Prostate gland (tissue), 2 donors: ENCODE measurements around the gene SLAIN2. TPM values are rescaled to one million over a fixed set of nuclear protein-coding genes. Genes with fewer than 3 reads are reported as not detected.

Experiments used
- DNase-seq: peaks from one replicate; pipeline ENCODE4 v3.0.0-alpha.2; 2019; ENCODE audit warnings: low spot score
- H3K27ac ChIP-seq, 2 donors: fragments of 200-600 bp; sonication (generic); 2 replicates each; pipeline ENCODE4 v1.5.1; 2017 to 2019
- H3K27me3 ChIP-seq: fragments of 200-600 bp; sonication (generic); replicated peaks from 2 replicates; pipeline ENCODE4 v1.5.1; 2019; ENCODE audit not compliant: insufficient read depth
- H3K36me3 ChIP-seq, 2 donors: fragments of 200-600 bp; sonication (generic); 1 replicate in 1 of 2; 2 replicates in 1 of 2; pipeline versions ENCODE4 v1.5.1 to v1.8.1; 2017 to 2019
- H3K4me1 ChIP-seq: fragments of 200-600 bp; sonication (generic); replicated peaks from 2 replicates; pipeline ENCODE4 v1.5.1; 2019
- H3K4me3 ChIP-seq, 2 donors: fragments of 200-600 bp; sonication (generic); 2 replicates each; pipeline ENCODE4 v1.5.1; 2017 to 2019
- H3K9me3 ChIP-seq: fragments of 200-600 bp; sonication (generic); 2 replicates; pipeline ENCODE4 v1.5.1; 2017
- CTCF ChIP-seq, 4 experiments: fragments of 200-600 bp in 2 of 4; fragments of 450-650 bp in 2 of 4; sonication (generic) in 2 of 4; IDR thresholded peaks; 1 replicate in 3 of 4; 2 replicates in 1 of 4; pipeline ENCODE4 v1.5.1; 2016 to 2019; ENCODE audit warnings: antibody characterized with exemption in 4 of 4, mild to moderate bottlenecking in 2 of 4, moderate library complexity in 2 of 4
- POLR2A ChIP-seq: fragments of 450-650 bp; IDR thresholded peaks from one replicate; pipeline ENCODE4 v1.6.1; 2016; ENCODE audit warnings: antibody characterized with exemption, mild to moderate bottlenecking
- POLR2AphosphoS5 ChIP-seq: sonication (generic); formaldehyde crosslinking; IDR thresholded peaks from one replicate; pipeline ENCODE4 v1.6.1; 2017; ENCODE audit warnings: antibody characterized with exemption
- WGBS: methylation state at CpG from one replicate; pipeline ENCODE4 v1.1.5; 2018; 5-methylcytosine and 5-hydroxymethylcytosine counted together
- intact Hi-C: fragments of 100-400 bp; cut with DNase I; formaldehyde crosslinking; loops from one replicate; pipeline ENCODE4 v1.14.2; 2022
- total RNA-seq, 2 donors: library from RNA; depleted of rRNA; stranded (reverse); fragments of >200 nt; gene quantifications; one replicate each; pipeline ENCODE4 v1.1.0, GENCODE V29; 2016

The SLAIN2 gene
- total RNA-seq, 2 donors from 2014 or later, result 95.1 to 119 TPM

DNA sequence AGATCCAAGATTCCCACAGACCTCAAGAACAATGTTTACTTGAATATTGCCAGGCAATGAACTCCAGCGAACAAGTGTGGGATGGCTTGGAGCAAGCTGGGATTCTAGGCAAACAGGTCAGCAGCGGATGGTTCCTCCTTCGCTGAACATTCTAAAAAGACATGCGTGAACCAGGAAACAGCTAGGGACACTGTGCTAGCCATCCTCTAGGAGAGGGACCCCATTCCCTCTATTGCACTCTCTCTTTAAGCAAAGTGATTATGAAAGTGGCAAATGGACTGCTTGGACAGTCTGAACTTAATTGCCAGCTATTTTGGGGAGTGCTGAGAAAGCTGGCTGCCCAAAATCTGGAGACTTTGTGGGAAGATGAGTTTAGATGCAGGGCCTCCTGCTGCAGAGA lies 41.8 kb upstream of the SLAIN2 start:
- Histone ChIP-seq H3K4me1 (no peaks in the 10 kb centered on the region), H3K36me3 (no peaks in the 10 kb centered on the region), H3K4me3 (no peak overlapping the region), H3K27ac (no peak overlapping the region), H3K27me3 (no peaks in the 10 kb centered on the region), H3K9me3 (no peaks in the 10 kb centered on the region)
- no peak for DNase-seq
- WGBS, result 65% methylated on average over 4 of the region's 4 CpGs
- TF ChIP-seq POLR2A (no peak), POLR2AphosphoS5 (no peak), CTCF (IDR thresholded peaks at IDR 0.05) (no peak)
- intact Hi-C loops, result no loop called here

DNA sequence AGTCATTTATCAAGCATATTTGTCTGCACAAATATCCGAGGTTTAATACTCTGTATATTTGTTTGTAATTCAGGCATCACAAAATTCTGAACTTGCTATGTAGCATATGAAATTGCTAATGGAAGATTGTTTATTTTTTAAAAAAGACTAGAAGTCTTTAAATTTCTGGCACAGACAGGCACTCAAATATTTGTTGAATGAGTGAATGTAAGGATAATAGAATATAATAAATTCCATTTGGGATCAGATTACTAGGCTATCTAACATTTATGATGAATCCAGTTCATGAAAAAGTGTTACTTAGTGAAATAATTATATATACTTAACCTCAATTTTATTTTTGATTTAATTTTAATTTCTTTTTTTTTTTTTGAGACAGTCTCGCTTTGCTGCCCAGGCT lies 41.3 kb upstream of the SLAIN2 start:
- TF ChIP-seq POLR2A (no peak), CTCF (IDR thresholded peaks at IDR 0.05) (no peak), POLR2AphosphoS5 (no peak)
- 51% methylated on average over 2 of the region's 2 CpGs for WGBS

GRCh38 chr4:48305508-48305907 lies 35.8 kb upstream of the SLAIN2 start:
- TF ChIP-seq POLR2A (no peak), CTCF (IDR thresholded peaks at IDR 0.05) (no peak), POLR2AphosphoS5 (no peak)
- no peaks in the 10 kb centered on the region for H3K36me3 ChIP-seq
- H3K4me1 ChIP-seq, result no peaks in the 10 kb centered on the region
- H3K9me3 ChIP-seq, result no peaks in the 10 kb centered on the region
- intact Hi-C loops, result no loop called here
- H3K4me3 ChIP-seq, result no peak overlapping the region
- H3K27me3 ChIP-seq, result no peaks in the 10 kb centered on the region
- no peak for DNase-seq
- no peak overlapping the region for H3K27ac ChIP-seq
- WGBS, result 67% methylated on average over 3 of the region's 3 CpGs

More for the DNA sequence above, 41.3 kb upstream of the SLAIN2 start:
- Histone ChIP-seq H3K27ac (no peak overlapping the region), H3K4me1 (no peaks in the 10 kb centered on the region), H3K27me3 (no peaks in the 10 kb centered on the region), H3K4me3 (no peak overlapping the region), H3K36me3 (no peaks in the 10 kb centered on the region), H3K9me3 (no peaks in the 10 kb centered on the region)
- intact Hi-C loops, result no loop called here
- no peak for DNase-seq

- DNase-seq, result no peak
- 56% methylated on average over 5 of the region's 5 CpGs for WGBS
- Histone ChIP-seq H3K9me3 (no peaks in the 10 kb centered on the region), H3K27ac (no peak overlapping the region), H3K27me3 (no peaks in the 10 kb centered on the region), H3K4me1 (no peaks in the 10 kb centered on the region), H3K36me3 (no peaks in the 10 kb centered on the region), H3K4me3 (no peak overlapping the region)
- intact Hi-C loops, result no loop called here
- no peak for TF ChIP-seq POLR2A
- no peak for TF ChIP-seq POLR2AphosphoS5
- no peak for TF ChIP-seq CTCF (IDR thresholded peaks at IDR 0.05)
These were observed 33.8 kb upstream of the SLAIN2 start for GRCh38 chr4:48307528-48307927.

DNA sequence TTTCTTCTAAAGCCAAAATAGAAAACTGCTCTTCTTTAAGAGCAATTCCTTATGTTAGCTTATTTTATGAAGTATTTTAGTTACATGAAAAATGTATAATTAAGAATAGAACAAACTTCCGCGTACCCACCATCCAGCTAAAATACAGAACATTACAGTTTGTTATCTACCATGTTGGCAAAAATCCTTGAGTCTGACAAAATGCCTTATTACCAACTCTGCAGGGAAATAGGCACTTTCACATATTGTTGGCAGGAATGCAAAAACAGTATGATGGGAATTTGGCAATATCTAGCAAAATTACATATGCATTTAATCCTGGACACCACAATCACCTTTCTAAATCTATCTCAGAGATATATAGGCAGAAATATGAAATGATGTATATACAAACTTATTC lies 32.4 kb upstream of the SLAIN2 start:
- Histone ChIP-seq H3K9me3 (no peaks in the 10 kb centered on the region), H3K27ac (no peak overlapping the region), H3K36me3 (no peaks in the 10 kb centered on the region), H3K4me3 (no peak overlapping the region), H3K27me3 (no peaks in the 10 kb centered on the region), H3K4me1 (no peaks in the 10 kb centered on the region)
- intact Hi-C loops, result no loop called here
- 73% methylated on average over 2 of the region's 2 CpGs for WGBS
- DNase-seq, result no peak
- TF ChIP-seq CTCF (IDR thresholded peaks at IDR 0.05), result no peak
